ENCODE results near the gene RACK1. TPM values are rescaled to one million over a fixed set of nuclear protein-coding genes. Genes with fewer than 3 reads are reported as not detected.

RACK1 gene
- total and polyA plus RNA-seq, 2 of the 13 experiments (the other 11 are each of a cell fraction or from before 2014, with no cell fraction given) = 2,514 to 6,141 TPM

DNA sequence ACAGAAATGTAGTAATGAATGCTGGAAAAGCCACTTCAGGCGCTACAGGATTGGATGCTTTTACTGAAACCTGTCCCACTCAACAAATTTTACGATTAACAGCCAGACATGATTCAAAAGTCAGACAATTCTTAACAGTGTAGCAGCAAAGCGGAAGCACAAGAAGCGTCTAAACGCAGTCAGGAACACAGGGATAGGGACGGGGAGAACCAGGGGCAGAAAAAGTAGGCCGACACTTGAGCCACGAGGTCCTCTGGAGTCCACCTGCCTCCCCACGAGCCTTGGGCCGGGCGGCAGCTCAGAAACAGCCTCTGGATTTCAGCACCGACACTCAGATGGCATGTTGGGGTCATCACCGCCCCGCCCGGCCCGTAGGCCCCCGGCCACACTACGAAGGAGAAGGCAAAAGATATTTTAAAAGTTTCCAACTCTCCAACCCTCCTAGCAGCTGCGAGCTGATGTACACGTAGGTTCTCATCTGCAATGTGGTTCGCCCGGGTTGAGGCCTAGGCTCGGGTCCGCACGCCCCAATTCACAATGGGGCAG is 615 bp downstream of the RACK1 start (continued):
- no peak for TF ChIP-seq NFE2L2 (IDR thresholded peaks at IDR 0.05; ENCODE audit: low read length)
- TF ChIP-seq ZNF264 (CRISPR knock-in tag; IDR thresholded peaks at IDR 0.05) = 0 out of 2 replicates have a peak, but pooled peaks have one; percentile 11
- TF ChIP-seq ZNF552 (CRISPR knock-in tag; IDR thresholded peaks at IDR 0.05; ENCODE audit: borderline replicate concordance) = no peak
- TF ChIP-seq MED13 (CRISPR knock-in tag; IDR thresholded peaks at IDR 0.05) = 0 out of 2 replicates have a peak, but pooled peaks have one; percentile 58

DNA sequence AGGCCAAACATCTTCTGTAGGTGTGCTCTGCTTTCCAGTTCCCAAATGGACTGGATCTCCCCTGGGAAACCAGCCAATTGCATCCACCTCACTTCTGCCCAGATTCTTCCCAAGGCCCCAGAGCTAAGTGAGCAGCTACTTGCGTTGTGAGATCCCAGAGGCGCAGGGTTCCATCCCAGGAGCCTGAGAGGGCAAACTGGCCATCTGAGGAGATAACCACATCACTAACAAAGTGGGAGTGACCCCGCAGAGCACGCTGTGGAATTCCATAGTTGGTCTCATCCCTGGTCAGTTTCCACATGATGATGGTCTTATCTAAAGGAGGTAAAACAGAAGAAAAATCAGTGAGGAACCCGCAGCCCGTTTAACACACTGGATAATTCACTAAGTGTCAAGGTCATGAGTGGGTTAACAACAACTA is 1.7 kb downstream of the RACK1 start:
- FAIRE-seq (no peak), ATAC-seq (no peak), DNase-seq (ENCODE audit: low spot score) (no peak)
- peak overlapping the region; percentile 98 for H3K27ac ChIP-seq (ENCODE audit: extremely low read length, insufficient read depth, low read length)
- CTCF ChIA-PET (ENCODE audit: low intra/inter-chr PET ratio, low total read pairs) = no interaction called here
- WGBS (ENCODE audit: low lambda C conversion rate) = 21% methylated on average over 6 of the region's 6 CpGs
- POLR2A ChIA-PET = interaction anchor here (3.2 to 8.4 kb wide), 4 partner anchors 8 to 52 kb away, joined by 13 to 102 read pairs (median 56); partner anchors contain the start of genes TRIM41 and TRIM52
- H4K20me1 ChIP-seq (ENCODE audit: insufficient read depth, low read length) = peaks cover 54% of the 10 kb centered on the region
- intact Hi-C loops (cut with micrococcal nuclease; ENCODE audit: unreplicated experiment) (no loop called here), in situ Hi-C loops (cut with HindIII; ENCODE audit: extremely low pct_ligation_motif_present, low pct_unique_long_range_greater_than_20kb) (no loop called here)
- H3K9ac ChIP-seq (ENCODE audit: insufficient read depth, low read depth, low read length) = peak overlapping the region; percentile 96
- no TSS peak for BruUV-seq (replicated peaks)
- H3K79me2 ChIP-seq (ENCODE audit: insufficient read depth, low read length) = peaks cover 49% of the 10 kb centered on the region
- H3K27me3 ChIP-seq (ENCODE audit: control insufficient read depth in 1 of 2, insufficient read depth in 2 of 2, low read length in 2 of 2) = no peaks in the 10 kb centered on the region; a peak in 1 of 5 replicates
- peaks cover 42% of the 10 kb centered on the region for H3K4me1 ChIP-seq (ENCODE audit: insufficient read depth, low read length)
- H3K36me3 ChIP-seq (replicated peaks in 1 of 2; ENCODE audit: control insufficient read depth in 1 of 2, insufficient read depth in 2 of 2, low read length in 2 of 2) = peaks cover 19 to 51% of the 10 kb centered on the region in 2 experiments
- no peaks in the 10 kb centered on the region for H3K9me3 ChIP-seq (ENCODE audit: low read length)
- no peak overlapping the region for H2AFZ ChIP-seq (ENCODE audit: low read length)
- H3K4me3 ChIP-seq (replicated peaks in 1 of 3; ENCODE audit: insufficient read depth in 1 of 3, low read depth in 2 of 3, low read length in 3 of 3) = peak overlapping the region; percentile 91 to 94 (median 92)
- peak overlapping the region; percentile 93 for H3K4me2 ChIP-seq (ENCODE audit: low read depth, low read length)
- TF ChIP-seq, protein P1, sequence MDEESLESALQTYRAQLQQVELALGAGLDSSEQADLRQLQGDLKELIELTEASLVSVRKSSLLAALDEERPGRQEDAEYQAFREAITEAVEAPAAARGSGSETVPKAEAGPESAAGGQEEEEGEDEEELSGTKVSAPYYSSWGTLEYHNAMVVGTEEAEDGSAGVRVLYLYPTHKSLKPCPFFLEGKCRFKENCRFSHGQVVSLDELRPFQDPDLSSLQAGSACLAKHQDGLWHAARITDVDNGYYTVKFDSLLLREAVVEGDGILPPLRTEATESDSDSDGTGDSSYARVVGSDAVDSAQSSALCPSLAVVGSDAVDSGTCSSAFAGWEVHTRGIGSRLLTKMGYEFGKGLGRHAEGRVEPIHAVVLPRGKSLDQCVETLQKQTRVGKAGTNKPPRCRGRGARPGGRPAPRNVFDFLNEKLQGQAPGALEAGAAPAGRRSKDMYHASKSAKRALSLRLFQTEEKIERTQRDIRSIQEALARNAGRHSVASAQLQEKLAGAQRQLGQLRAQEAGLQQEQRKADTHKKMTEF (CRISPR knock-in tag; IDR thresholded peaks at IDR 0.05) = 0 out of 2 replicates have a peak, but pooled peaks have one; percentile 8
- TF ChIP-seq CENPX (CRISPR knock-in tag; IDR thresholded peaks at IDR 0.05) (no peak), ZNF768 (CRISPR knock-in tag; IDR thresholded peaks at IDR 0.05) (no peak), RFXANK (CRISPR knock-in tag; IDR thresholded peaks at IDR 0.05) (no peak), ZBTB20 (CRISPR knock-in tag; IDR thresholded peaks at IDR 0.05; ENCODE audit: borderline replicate concordance, low read depth) (no peak), SMAD3 (CRISPR knock-in tag; IDR thresholded peaks at IDR 0.05) (peak; percentile 13; the same call in 1 of the 2 replicates), TMF1 (CRISPR knock-in tag; IDR thresholded peaks at IDR 0.05; ENCODE audit: low read depth) (no peak), CCAR2 (optimal IDR thresholded peaks at IDR 0.05; ENCODE audit: low read depth, low read length) (peak; percentile 37), NR2C2 (CRISPR knock-in tag; IDR thresholded peaks at IDR 0.05; ENCODE audit: borderline replicate concordance) (0 out of 2 replicates have a peak, but pooled peaks have one; percentile 7), ZNF562 (CRISPR knock-in tag; IDR thresholded peaks at IDR 0.05; ENCODE audit: borderline replicate concordance) (no peak), IKZF1 (IDR thresholded peaks at IDR 0.05) (no peak)
- TF ChIP-seq, protein P2, sequence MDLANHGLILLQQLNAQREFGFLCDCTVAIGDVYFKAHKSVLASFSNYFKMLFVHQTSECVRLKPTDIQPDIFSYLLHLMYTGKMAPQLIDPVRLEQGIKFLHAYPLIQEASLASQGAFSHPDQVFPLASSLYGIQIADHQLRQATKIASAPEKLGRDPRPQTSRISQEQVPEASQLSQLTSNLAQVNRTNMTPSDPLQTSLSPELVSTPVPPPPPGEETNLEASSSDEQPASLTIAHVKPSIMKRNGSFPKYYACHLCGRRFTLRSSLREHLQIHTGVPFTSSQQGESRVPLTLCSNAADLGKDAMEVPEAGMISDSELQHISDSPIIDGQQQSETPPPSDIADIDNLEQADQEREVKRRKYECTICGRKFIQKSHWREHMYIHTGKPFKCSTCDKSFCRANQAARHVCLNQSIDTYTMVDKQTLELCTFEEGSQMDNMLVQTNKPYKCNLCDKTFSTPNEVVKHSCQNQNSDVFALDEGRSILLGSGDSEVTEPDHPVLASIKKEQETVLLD (CRISPR knock-in tag; IDR thresholded peaks at IDR 0.05; ENCODE audit: low read depth) = no peak
- TF ChIP-seq, protein P3, sequence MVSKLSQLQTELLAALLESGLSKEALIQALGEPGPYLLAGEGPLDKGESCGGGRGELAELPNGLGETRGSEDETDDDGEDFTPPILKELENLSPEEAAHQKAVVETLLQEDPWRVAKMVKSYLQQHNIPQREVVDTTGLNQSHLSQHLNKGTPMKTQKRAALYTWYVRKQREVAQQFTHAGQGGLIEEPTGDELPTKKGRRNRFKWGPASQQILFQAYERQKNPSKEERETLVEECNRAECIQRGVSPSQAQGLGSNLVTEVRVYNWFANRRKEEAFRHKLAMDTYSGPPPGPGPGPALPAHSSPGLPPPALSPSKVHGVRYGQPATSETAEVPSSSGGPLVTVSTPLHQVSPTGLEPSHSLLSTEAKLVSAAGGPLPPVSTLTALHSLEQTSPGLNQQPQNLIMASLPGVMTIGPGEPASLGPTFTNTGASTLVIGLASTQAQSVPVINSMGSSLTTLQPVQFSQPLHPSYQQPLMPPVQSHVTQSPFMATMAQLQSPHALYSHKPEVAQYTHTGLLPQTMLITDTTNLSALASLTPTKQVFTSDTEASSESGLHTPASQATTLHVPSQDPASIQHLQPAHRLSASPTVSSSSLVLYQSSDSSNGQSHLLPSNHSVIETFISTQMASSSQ (IDR thresholded peaks at IDR 0.05; ENCODE audit: low read depth) = no peak
- TF ChIP-seq, protein P3 (CRISPR knock-in tag; IDR thresholded peaks at IDR 0.05; ENCODE audit: borderline replicate concordance) = 0 out of 2 replicates have a peak, but pooled peaks have one; percentile 8

Measured in HepG2 (cell line).